GM19395 (cell line): ENCODE data around the gene FOXE1.

Experiments used
- ATAC-seq: cut with Tn5 transposase; IDR thresholded peaks from one replicate; pipeline ENCODE4 v1.9.1; 2021; ENCODE audit warnings: mild to moderate bottlenecking, moderate library complexity; ENCODE audit not compliant: unreplicated experiment

Gene FOXE1

DNA sequence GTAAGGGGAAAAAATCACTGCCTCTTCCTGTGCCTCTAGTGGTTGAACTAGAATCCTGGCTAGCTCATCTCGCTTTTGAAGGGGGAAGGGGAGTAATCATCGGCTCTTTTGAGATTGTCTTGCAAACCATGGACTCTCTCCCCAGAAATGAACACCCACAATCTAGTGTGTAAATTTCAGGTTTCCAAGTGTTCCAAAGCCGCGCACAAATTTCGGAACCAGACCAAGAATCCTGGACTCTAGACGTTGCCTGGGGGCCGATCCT, 4.9 kb upstream of the FOXE1 start:
- no peak for ATAC-seq

DNA sequence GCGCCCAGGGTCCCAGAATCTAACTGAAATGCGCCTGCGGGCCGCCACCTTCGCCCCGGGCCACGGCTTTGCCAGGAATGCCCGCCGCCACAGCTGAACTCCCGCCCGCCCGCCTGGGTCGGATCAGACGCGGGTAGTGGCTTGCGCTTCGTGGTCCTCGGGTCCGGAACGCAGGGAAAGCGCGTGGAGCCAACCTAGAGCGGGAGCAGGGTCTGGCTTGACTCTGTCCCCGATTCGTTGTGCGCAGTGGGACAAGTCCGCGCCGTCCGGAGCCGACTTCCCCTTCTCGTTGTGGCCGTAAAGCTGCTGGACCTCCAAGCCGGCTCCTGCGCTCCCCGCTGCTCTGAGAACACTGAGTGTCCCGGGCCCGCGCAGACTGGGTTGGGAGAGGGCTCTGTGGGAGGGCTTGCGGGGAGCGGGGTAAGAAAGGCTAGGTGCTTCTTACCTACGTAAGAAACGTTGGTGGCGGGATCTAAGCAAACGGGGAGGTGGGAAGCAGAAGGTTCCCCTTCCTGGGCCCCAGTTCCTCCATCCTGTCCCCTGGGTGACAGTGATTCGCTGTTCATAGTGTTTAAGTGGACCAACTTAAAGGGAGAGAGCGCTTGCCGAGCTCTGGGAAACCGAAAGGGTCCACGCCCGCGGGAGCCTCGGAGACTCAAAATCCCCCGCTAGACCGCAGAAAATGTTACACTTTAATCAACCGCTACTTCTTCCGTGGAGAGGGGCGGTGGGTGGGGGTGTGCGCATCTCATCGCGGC, 4.4 kb upstream of the FOXE1 start:
- ATAC-seq, result no peak

DNA sequence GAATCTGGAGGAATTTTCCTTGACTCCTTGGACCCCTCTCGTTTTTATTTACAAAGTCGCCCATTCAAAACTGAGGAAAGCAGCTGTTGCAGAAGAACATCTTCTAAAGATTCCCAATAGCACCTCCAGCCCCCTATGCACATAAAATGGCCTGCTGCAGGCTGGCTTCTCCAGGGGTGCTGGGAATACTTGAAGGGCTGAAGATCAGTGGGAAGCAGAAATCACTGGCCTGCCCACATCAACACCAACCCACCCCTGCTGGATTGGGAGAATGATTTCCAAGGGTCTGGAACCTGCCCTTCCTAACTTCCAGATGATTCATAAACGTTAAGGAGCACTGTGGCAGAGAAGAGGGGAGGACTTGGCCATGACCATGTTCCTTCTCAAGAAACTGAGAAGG, 3.0 kb upstream of the FOXE1 start:
- ATAC-seq, result no peak

GRCh38 chr9:97850746-97851445, 2.1 kb upstream of the FOXE1 start:
- ATAC-seq, result no peak

DNA sequence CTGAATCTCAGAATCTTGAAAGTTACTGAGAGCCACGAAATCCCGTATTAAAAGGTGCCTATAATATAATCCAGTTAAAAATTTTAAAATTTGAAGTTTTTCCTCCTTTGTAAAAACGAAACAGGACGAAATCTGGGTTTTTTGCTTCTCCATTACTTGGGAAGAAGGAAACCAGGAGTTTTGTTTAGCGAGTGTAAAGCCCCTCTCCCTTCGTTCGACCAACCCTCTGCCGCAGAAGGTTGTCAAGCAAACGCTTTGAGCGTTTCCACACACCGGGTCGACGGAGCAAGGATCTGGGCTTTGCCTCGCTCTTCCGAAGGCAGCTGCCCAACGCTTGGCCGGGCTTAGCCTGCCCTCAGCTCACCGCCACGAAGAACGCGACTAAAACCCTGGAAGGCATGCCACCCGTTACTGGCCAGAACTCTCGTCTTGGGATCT, 1.6 kb upstream of the FOXE1 start:
- no peak for ATAC-seq

GRCh38 chr9:97852001-97852398, 1.0 kb upstream of the FOXE1 start:
- no peak for ATAC-seq

GRCh38 chr9:97852399-97853055, 499 bp upstream of the FOXE1 start:
- ATAC-seq, result no peak

GRCh38 chr9:97853844-97854695, 1.0 kb downstream of the FOXE1 start:
- no peak for ATAC-seq

DNA sequence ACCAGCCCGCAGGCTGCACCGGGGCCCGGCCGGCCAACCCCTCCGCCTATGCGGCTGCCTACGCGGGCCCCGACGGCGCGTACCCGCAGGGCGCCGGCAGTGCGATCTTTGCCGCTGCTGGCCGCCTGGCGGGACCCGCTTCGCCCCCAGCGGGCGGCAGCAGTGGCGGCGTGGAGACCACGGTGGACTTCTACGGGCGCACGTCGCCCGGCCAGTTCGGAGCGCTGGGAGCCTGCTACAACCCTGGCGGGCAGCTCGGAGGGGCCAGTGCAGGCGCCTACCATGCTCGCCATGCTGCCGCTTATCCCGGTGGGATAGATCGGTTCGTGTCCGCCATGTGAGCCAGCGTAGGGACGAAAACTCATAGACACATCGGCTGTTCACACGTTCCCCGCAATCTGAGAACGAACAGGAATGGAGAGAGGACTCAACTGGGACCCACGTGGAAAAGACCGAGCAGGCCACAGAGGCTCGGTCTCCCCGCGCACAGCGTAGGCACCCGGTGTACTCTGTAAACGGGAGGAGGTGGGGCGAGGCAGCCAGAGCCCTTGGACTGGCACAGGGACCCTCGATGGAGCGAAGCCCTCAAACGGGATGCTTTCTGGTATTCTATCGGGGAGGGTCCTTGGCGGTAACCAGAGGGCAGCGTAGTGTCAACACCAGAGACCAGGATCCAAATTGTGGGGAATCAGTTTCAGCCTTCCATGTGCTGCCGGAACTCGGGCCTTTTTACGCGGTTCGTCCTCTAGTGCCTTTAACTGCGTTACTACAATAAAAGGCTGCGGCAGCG, 1.9 kb downstream of the FOXE1 start:
- no peak for ATAC-seq

GRCh38 chr9:97855486-97855875, 2.5 kb downstream of the FOXE1 start:
- ATAC-seq, result no peak

DNA sequence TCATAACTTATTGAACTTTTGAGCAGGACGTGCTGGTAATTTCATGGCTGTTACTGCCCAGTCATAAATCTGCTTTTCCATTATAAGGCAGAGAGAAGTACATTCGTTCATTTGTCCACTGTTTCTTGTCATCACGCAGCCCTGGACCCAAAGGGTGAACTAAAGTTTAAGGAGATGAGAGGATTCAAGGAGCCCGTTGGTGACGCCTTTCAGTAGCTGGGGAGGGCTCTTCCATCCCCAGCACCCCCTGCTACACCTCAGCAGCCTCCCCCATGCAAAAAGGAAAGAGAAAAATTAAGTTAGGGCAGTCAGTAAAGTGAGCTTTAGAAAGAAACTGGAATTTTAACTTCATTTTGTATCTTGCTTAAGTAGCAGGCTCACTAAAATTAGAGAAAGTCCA, 2.9 kb downstream of the FOXE1 start:
- ATAC-seq, result no peak

- ATAC-seq, result no peak
Observed at GRCh38 chr9:97856857-97857605, 4.0 kb downstream of the FOXE1 start.

GRCh38 chr9:97857606-97858392, 4.8 kb downstream of the FOXE1 start:
- ATAC-seq, result no peak

GRCh38 chr9:97858393-97858713, 5.3 kb downstream of the FOXE1 start:
- no peak for ATAC-seq

GRCh38 chr9:97858826-97859225, 5.8 kb downstream of the FOXE1 start:
- no peak for ATAC-seq

DNA sequence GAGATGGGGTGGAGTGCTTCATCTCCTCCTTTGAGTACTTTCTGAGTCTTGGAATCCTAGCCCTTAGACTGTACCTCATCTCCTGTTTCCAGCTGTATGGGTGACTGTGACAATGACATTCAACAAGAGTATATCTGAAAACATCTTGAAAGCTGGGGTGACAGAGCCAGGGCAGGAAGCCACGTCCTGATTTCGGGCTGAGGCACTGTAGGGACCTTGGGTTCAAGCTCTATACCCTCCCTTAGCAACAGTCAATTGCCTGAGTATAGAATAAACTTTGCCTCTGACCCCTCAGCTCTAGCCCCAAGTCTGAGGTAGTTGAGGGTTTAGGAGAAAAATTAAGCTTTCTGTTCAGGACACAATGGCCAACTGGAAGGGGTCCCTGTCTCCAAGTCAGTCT, 6.3 kb downstream of the FOXE1 start:
- ATAC-seq, result no peak

- no peak for ATAC-seq
Observed at GRCh38 chr9:97860451-97861147, 7.6 kb downstream of the FOXE1 start.

GRCh38 chr9:97861148-97861475, 8.1 kb downstream of the FOXE1 start:
- ATAC-seq, result no peak

- ATAC-seq, result no peak
Observed at GRCh38 chr9:97863314-97863713, 10.3 kb downstream of the FOXE1 start.
